WTC11 (cell line): Measurements from ENCODE around the gene REEP1. TPM values are rescaled to one million over a fixed set of nuclear protein-coding genes. Genes with fewer than 3 reads are reported as not detected.

Experiments used
- ATAC-seq: fragments of 200-7000 bp; cut with Tn5 transposase; 2 replicates; pipeline ENCODE4 v1.10.0; 2021; ENCODE audit warnings: mild to moderate bottlenecking, moderate library complexity
- CTCF ChIA-PET: fragments of 300-600 bp; sonication (Branson Sonifier 250); formaldehyde crosslinking; loops from one replicate; lab custom pipeline; 2021; ENCODE audit warnings: antibody characterized with exemption; lab: Charles Lee
- POLR2A ChIA-PET: fragments of 350-600 bp; sonication (Branson Sonifier 250); formaldehyde crosslinking; loops from one replicate; lab custom pipeline; 2021; ENCODE audit warnings: antibody characterized with exemption; lab: Charles Lee
- DNase-seq: peaks from one replicate; pipeline ENCODE4 v3.0.0; 2021; ENCODE audit warnings: low spot score
- H3K27ac Mint-ChIP-seq: 2 replicates; pipeline ENCODE4 v1.8.0; 2021; ENCODE audit warnings: mixed read lengths
- H3K27me3 Mint-ChIP-seq: 2 replicates; pipeline ENCODE4 v1.8.0; 2021; ENCODE audit warnings: low read depth, mild to moderate bottlenecking, moderate library complexity, mixed read lengths
- H3K36me3 Mint-ChIP-seq: 2 replicates; pipeline ENCODE4 v1.8.0; 2021; ENCODE audit warnings: mixed read lengths
- H3K4me1 Mint-ChIP-seq: 2 replicates; pipeline ENCODE4 v1.8.0; 2022; ENCODE audit warnings: mixed read lengths
- H3K4me3 Mint-ChIP-seq: 2 replicates; pipeline ENCODE4 v1.8.0; 2021; ENCODE audit warnings: mild to moderate bottlenecking, moderate library complexity, mixed read lengths
- H3K9me3 Mint-ChIP-seq: 2 replicates; pipeline ENCODE4 v1.8.0; 2021; ENCODE audit warnings: mixed read lengths
- ATF1 ChIP-seq: sonication (generic); formaldehyde crosslinking; IDR thresholded peaks from 2 replicates; pipeline ENCODE4 v1.8.1; 2023; ENCODE audit warnings: mild to moderate bottlenecking, moderate library complexity, missing genetic modification reagents
- E2F4 ChIP-seq: sonication (generic); formaldehyde crosslinking; IDR thresholded peaks from 2 replicates; pipeline ENCODE4 v1.8.1; 2022; ENCODE audit warnings: low read depth, mild to moderate bottlenecking, moderate library complexity, missing genetic modification reagents, borderline replicate concordance
- ESRRA ChIP-seq: sonication (generic); formaldehyde crosslinking; IDR thresholded peaks from 2 replicates; pipeline ENCODE4 v1.8.1; 2022; ENCODE audit warnings: mild to moderate bottlenecking, missing genetic modification reagents, borderline replicate concordance
- ETV6 ChIP-seq: sonication (generic); formaldehyde crosslinking; IDR thresholded peaks from 2 replicates; pipeline ENCODE4 v1.8.1; 2022; ENCODE audit warnings: mild to moderate bottlenecking, missing genetic modification reagents
- GTF2I ChIP-seq: fragments of 250-450 bp; sonication (Bioruptor Pico); conservative IDR thresholded peaks from 2 replicates; pipeline ENCODE4 v1.4.0; 2021; ENCODE audit warnings: mild to moderate bottlenecking
- KAT7 ChIP-seq: sonication (generic); formaldehyde crosslinking; IDR thresholded peaks from 2 replicates; pipeline ENCODE4 v1.8.1; 2023; ENCODE audit warnings: missing genetic modification reagents, mild to moderate bottlenecking, borderline replicate concordance
- NFE2L1 ChIP-seq: sonication (generic); formaldehyde crosslinking; IDR thresholded peaks from 2 replicates; pipeline ENCODE4 v1.8.1; 2023; ENCODE audit warnings: missing genetic modification reagents
- NFYB ChIP-seq: sonication (generic); formaldehyde crosslinking; conservative IDR thresholded peaks from 2 replicates; pipeline ENCODE4 v1.8.0; 2022; ENCODE audit warnings: low read depth, missing genetic modification reagents
- NR3C1 ChIP-seq: sonication (generic); formaldehyde crosslinking; conservative IDR thresholded peaks from 2 replicates; pipeline ENCODE4 v1.8.1; 2023; ENCODE audit warnings: low read depth, mild to moderate bottlenecking, missing genetic modification reagents
- SMAD4 ChIP-seq: sonication (generic); formaldehyde crosslinking; IDR thresholded peaks from 2 replicates; pipeline ENCODE4 v1.8.0; 2022; ENCODE audit warnings: mild to moderate bottlenecking, missing genetic modification reagents
- SP1 ChIP-seq: sonication (generic); formaldehyde crosslinking; conservative IDR thresholded peaks from 2 replicates; pipeline ENCODE4 v1.8.1; 2022; ENCODE audit warnings: missing genetic modification reagents
- TP53 ChIP-seq: sonication (generic); formaldehyde crosslinking; IDR thresholded peaks from 2 replicates; pipeline ENCODE4 v1.8.1; 2023; ENCODE audit warnings: mild to moderate bottlenecking, missing genetic modification reagents
- ZBTB21 ChIP-seq: sonication (generic); formaldehyde crosslinking; IDR thresholded peaks from 2 replicates; pipeline ENCODE4 v1.8.1; 2023; ENCODE audit warnings: mild to moderate bottlenecking, missing genetic modification reagents, borderline replicate concordance
- ZNF121 ChIP-seq: sonication (generic); formaldehyde crosslinking; IDR thresholded peaks from 2 replicates; pipeline ENCODE4 v1.8.0; 2023; ENCODE audit warnings: missing genetic modification reagents
- ZNF232 ChIP-seq: sonication (generic); formaldehyde crosslinking; IDR thresholded peaks from 2 replicates; pipeline ENCODE4 v1.8.0; 2022; ENCODE audit warnings: mild to moderate bottlenecking, missing genetic modification reagents
- total RNA-seq: library from RNA; stranded (reverse); gene quantifications from 3 replicates; pipeline ENCODE4 v1.2.3, GENCODE V29; 2021
- TF ChIP-seq, protein P1 (sequence below): fragments of 250-450 bp; sonication (Bioruptor Pico); IDR thresholded peaks from 2 replicates; pipeline ENCODE4 v2.1.2; 2022; ENCODE audit warnings: mild to moderate bottlenecking, moderate library complexity
- TF ChIP-seq, protein P2 (sequence below): sonication (generic); formaldehyde crosslinking; IDR thresholded peaks from 2 replicates; pipeline ENCODE4 v1.8.1; 2023; ENCODE audit warnings: mild to moderate bottlenecking, moderate library complexity, missing genetic modification reagents
- TF ChIP-seq, protein P3 (sequence below): sonication (generic); formaldehyde crosslinking; IDR thresholded peaks from 2 replicates; pipeline ENCODE4 v1.8.1; 2022; ENCODE audit warnings: mild to moderate bottlenecking, missing genetic modification reagents, moderate library complexity, borderline replicate concordance

The REEP1 gene
- total RNA-seq, 1 experiment from 2014 or later, result 1.9 TPM

DNA sequence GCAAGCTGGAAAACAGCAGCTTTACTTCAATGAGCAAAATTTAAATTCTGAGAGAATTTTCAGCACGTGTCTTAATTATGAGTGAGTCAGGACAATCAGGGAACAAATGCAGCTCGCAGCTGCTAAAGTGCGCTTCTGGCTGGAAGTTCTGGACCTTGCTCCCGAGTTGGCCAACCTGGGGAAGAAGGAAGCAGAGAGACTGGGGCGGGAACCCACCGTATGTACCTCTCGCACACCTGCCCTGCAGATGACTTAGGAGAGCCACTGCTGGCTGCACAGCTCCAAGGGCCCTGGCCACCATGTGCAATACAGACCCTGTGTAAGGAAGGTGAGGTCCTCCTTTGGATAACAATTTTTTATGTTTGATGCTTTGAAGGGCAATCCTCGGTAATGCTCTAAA is 42.4 kb downstream of the REEP1 start (continued):
- TF ChIP-seq TP53 (CRISPR knock-in tag) (no peak), E2F4 (CRISPR knock-in tag) (no peak), ZBTB21 (CRISPR knock-in tag) (no peak), NFYB (no peak), ESRRA (CRISPR knock-in tag) (no peak), KAT7 (CRISPR knock-in tag) (no peak)
- TF ChIP-seq, protein P1, sequence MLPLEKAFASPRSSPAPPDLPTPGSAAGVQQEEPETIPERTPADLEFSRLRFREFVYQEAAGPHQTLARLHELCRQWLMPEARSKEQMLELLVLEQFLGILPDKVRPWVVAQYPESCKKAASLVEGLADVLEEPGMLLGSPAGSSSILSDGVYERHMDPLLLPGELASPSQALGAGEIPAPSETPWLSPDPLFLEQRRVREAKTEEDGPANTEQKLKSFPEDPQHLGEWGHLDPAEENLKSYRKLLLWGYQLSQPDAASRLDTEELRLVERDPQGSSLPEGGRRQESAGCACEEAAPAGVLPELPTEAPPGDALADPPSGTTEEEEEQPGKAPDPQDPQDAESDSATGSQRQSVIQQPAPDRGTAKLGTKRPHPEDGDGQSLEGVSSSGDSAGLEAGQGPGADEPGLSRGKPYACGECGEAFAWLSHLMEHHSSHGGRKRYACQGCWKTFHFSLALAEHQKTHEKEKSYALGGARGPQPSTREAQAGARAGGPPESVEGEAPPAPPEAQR (CRISPR knock-in tag), result no peak
- TF ChIP-seq, all 79 proteins: peak for 0

GRCh38 chr2:86293612-86294011 is 43.8 kb downstream of the REEP1 start:
- TF ChIP-seq SMAD4 (no peak), GTF2I (CRISPR knock-in tag) (no peak)
- TF ChIP-seq, protein P2, sequence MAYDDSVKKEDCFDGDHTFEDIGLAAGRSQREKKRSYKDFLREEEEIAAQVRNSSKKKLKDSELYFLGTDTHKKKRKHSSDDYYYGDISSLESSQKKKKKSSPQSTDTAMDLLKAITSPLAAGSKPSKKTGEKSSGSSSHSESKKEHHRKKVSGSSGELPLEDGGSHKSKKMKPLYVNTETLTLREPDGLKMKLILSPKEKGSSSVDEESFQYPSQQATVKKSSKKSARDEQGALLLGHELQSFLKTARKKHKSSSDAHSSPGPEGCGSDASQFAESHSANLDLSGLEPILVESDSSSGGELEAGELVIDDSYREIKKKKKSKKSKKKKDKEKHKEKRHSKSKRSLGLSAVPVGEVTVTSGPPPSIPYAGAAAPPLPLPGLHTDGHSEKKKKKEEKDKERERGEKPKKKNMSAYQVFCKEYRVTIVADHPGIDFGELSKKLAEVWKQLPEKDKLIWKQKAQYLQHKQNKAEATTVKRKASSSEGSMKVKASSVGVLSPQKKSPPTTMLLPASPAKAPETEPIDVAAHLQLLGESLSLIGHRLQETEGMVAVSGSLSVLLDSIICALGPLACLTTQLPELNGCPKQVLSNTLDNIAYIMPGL (CRISPR knock-in tag), result no peak
- Mint-ChIP-seq H3K4me3 (no peak overlapping the region), H3K36me3 (no peaks in the 10 kb centered on the region), H3K4me1 (0 out of 2 replicates have a peak, but pooled peaks cover 1% of the 10 kb centered on the region), H3K27ac (no peak overlapping the region), H3K9me3 (no peaks in the 10 kb centered on the region), H3K27me3 (no peaks in the 10 kb centered on the region)
- no peak for DNase-seq
- ChIA-PET POLR2A (no interaction called here), CTCF (interaction anchor here (1.2 kb wide), 1 partner anchor 75 kb away, joined by 3 read pairs; no protein-coding TSS in a partner anchor)
- no peak for ATAC-seq

DNA sequence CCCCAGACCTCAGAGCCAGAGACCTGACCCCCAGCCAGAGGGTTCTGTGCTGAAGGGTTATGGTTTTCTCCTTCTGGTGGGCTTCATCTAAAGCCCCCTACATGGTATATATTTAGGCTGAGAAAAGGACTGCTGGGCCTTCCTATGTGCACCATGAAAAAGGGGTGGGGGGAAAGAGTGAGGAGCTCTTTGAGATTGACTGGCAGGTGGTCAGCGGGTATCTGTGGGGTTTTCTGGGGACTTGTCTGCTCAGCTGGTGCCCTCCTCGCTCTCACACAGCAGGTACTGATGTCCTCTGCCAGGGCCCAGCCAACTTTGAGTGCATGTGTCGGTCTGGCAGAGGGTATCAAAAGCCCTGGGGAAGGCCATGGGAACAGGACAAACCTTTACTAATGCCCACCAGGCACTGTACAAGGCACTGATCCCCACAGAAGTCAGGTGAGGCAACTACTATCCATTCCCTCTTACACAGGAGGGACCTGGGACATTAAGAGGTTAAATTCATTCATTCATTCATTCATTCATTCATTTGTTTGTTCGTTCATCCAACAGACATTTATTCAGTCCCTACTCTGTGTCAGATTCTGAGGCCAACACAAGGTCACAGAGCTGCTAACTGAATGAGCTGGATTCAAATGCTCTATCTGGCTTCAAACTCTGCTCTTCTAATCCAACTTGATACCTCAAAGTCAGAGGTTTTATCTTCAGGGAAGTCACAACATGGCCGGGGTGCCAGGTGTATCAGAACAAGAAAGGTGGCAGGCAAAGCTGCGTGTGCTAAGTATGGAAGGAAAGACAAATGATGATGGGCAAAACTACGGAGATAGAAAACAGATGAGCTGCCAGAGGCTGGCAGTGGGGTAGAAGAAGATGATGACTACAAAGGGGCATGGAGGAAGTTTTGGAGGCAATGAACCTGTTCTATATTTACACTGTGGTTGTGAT is 44.6 kb downstream of the REEP1 start:
- ATAC-seq (no peak), DNase-seq (no peak)
- Mint-ChIP-seq H3K4me3 (no peak overlapping the region), H3K27me3 (no peaks in the 10 kb centered on the region), H3K9me3 (no peaks in the 10 kb centered on the region), H3K4me1 (no peaks in the 10 kb centered on the region), H3K27ac (no peak overlapping the region), H3K36me3 (no peaks in the 10 kb centered on the region)
- CTCF ChIA-PET, result interaction anchor here (1.2 to 1.3 kb wide), 2 partner anchors 72 to 76 kb away, joined by 3 read pairs; no protein-coding TSS in a partner anchor
- POLR2A ChIA-PET, result no interaction called here
- TF ChIP-seq NR3C1 (CRISPR knock-in tag) (no peak), NFE2L1 (CRISPR knock-in tag) (no peak), SP1 (CRISPR knock-in tag) (no peak), ZNF232 (no peak), ATF1 (CRISPR knock-in tag) (no peak), ZNF121 (CRISPR knock-in tag) (no peak), ETV6 (CRISPR knock-in tag) (no peak)
- TF ChIP-seq, protein P3, sequence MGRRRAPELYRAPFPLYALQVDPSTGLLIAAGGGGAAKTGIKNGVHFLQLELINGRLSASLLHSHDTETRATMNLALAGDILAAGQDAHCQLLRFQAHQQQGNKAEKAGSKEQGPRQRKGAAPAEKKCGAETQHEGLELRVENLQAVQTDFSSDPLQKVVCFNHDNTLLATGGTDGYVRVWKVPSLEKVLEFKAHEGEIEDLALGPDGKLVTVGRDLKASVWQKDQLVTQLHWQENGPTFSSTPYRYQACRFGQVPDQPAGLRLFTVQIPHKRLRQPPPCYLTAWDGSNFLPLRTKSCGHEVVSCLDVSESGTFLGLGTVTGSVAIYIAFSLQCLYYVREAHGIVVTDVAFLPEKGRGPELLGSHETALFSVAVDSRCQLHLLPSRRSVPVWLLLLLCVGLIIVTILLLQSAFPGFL (CRISPR knock-in tag), result no peak
